Fibroblast of skin of right quadriceps (primary cell): Measurements from ENCODE around the gene LAMC3.

Experiments used
- DNase-seq: peaks from one replicate; pipeline ENCODE4 v3.0.0-alpha.2; 2013

Gene LAMC3

DNA sequence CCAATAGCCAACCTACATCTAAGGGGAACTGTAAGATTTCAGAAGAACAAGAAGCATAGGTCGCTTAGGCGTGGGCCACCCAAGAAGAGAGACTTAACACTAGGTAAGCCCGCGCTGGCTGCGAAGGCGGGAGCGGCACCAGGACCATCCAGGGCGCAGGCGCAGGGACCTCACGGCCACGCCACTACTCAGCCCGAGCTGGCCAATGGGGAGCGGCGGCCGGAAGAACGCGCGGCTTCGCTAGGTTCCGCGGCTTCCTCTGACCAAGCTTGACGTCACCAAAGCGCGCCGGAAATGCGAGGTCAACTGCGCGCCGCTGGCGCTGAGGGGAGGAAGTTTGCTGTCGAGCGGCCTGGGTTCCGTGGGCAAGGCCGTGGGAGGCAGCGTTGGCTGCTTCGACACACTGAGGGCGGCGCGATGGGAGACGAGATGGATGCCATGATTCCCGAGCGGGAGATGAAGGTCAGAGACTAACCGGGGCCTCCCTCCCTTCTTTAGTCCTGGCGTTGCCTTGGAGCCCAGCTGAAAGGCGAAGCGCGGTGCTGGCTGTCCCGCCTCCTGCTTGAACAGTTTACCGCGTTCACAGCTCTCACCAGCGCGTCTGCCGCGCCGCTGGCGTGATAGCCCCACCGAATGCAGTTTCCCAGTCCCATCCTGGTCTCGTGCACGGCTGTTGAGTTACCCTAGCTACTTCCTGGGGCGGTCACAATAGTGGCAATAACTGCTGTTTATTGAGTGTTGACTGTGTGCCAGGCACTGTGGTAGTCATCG lies 116.5 kb downstream of the LAMC3 start, which contains the start of gene NUP214:
Gene NUP214, plus strand, starts transcription at position 299 of the 771 bp plus-strand sequence. Its CDS starts 119 bp downstream, at position 418.
- peak; percentile 97 for DNase-seq

DNA sequence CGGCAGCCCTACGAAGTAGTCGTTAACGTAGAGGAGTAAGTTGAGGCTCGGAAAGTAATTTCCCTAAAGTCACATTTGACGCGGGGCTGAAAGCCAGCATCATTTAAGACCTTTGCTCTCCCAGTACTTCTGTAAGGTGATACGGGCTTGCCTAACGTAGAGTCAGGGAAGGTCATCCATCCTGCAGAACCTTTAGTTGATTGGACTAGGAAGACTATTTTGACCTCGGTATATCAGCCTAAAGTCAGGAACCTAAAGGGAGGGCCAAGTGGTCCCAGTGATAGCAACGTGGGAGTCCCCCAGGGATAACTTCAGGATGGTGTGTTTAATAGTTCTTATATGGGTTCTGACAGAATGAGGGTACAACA lies 117.1 kb downstream of the LAMC3 start:
- DNase-seq = no peak

DNA sequence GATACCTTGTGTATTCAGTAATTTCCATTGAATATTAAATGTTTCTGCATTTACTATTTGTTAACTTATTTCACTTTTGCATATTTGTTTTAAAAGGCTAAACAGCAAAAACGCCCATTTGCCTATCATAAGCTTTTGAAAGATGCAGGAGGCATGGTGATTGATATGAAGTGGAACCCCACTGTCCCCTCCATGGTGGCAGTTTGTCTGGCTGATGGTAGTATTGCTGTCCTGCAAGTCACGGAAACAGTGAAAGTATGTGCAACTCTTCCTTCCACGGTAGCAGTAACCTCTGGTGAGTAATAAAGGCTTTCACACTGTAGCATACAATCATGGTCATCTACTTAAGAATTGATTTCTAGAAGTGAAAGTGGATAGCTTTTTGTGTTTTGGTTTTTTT lies 120.2 kb downstream of the LAMC3 start:
- no peak for DNase-seq

DNA sequence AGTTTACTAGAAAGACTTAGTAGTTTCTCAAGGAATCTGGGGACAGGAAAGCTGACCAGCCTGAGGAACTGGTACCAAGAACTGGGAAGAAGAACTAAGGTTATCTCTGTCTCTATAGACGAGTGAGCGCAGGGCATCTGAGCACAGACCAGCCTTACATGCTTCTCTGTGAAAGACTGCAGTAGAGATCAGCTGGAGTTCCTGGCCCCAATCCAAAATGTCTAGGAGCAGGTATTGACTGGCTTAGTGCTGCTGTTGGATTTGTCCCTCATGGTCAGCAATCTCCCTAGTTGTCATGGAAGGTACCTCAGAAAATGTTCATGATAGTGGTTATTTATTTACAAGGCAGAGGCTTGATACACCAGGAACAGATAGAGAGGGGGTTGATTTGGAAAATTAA lies 129.7 kb downstream of the LAMC3 start:
- DNase-seq = no peak

DNA sequence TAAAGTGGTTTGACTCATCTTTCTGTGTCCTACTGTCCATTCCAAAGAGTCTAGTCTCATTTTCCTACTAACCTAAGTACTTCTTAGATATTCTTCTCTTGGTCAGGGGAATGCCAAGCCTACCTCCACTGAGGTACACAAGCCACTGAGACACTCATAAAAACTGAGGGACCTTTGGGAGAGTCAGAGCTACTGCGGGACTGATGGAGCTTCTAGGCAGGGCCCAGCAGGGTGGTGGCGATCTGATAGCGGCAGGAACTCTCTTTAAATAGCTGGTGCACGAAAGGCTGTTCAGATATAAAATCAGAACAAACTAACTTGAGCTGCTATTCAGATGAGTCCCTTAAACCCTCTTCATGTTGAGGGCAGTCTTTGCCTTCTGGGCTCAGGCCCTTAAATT lies 131.1 kb downstream of the LAMC3 start:
- DNase-seq = no peak

DNA sequence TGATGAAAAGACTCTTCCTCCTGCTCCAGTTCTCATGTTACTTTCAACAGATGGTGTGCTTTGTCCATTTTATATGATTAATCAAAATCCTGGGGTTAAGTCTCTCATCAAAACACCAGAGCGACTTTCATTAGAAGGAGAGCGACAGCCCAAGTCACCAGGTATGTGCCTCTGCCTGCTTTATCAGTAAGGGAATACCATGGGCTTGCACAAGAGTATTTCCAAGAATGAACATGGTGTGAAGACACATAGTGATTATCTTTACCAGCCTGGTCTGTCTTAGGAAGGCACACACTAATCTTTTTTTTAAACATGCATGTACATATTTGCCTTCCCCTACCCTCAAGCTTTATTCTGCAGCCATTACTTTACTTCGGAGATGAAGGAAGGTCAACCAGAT lies 131.6 kb downstream of the LAMC3 start:
- DNase-seq = no peak

DNA sequence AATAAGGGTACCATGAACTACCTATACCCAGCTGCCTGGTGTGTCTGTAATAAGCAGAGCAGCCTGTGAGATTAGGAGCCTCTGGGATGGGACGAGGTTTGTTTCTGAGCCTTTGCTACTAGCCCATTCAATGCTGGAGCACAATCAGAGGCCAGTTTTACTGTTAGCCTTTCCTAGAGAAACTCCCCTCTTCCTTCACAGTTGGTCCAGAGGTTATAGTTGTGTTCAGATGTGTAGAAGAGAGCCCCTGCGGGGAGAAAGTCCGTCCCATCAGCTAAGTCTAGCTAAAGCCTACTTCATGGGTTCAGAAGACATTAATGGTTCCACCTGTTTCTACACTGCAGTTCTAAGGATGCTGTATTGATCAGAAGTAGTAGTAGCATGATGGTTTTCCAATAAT lies 133.2 kb downstream of the LAMC3 start:
- DNase-seq = no peak
